WTC11 (cell line): ENCODE results near the gene LDLRAD3. TPM values are rescaled to one million over a fixed set of nuclear protein-coding genes. Genes with fewer than 3 reads are reported as not detected.
A peak's percentile ranks its signal among the peaks of the same experiment; 100 is the strongest.

Experiments
- ATAC-seq: fragments of 200-7000 bp; cut with Tn5 transposase; 2 replicates; pipeline ENCODE4 v1.10.0; 2021; ENCODE audit warnings: mild to moderate bottlenecking, moderate library complexity
- CTCF ChIA-PET: fragments of 300-600 bp; sonication (Branson Sonifier 250); formaldehyde crosslinking; loops from one replicate; lab custom pipeline; 2021; ENCODE audit warnings: antibody characterized with exemption; lab: Charles Lee
- POLR2A ChIA-PET: fragments of 350-600 bp; sonication (Branson Sonifier 250); formaldehyde crosslinking; loops from one replicate; lab custom pipeline; 2021; ENCODE audit warnings: antibody characterized with exemption; lab: Charles Lee
- DNase-seq: peaks from one replicate; pipeline ENCODE4 v3.0.0; 2021; ENCODE audit warnings: low spot score
- H3K27ac Mint-ChIP-seq: 2 replicates; pipeline ENCODE4 v1.8.0; 2021; ENCODE audit warnings: mixed read lengths
- H3K27me3 Mint-ChIP-seq: 2 replicates; pipeline ENCODE4 v1.8.0; 2021; ENCODE audit warnings: low read depth, mild to moderate bottlenecking, moderate library complexity, mixed read lengths
- H3K36me3 Mint-ChIP-seq: 2 replicates; pipeline ENCODE4 v1.8.0; 2021; ENCODE audit warnings: mixed read lengths
- H3K4me1 Mint-ChIP-seq: 2 replicates; pipeline ENCODE4 v1.8.0; 2022; ENCODE audit warnings: mixed read lengths
- H3K4me3 Mint-ChIP-seq: 2 replicates; pipeline ENCODE4 v1.8.0; 2021; ENCODE audit warnings: mild to moderate bottlenecking, moderate library complexity, mixed read lengths
- H3K9me3 Mint-ChIP-seq: 2 replicates; pipeline ENCODE4 v1.8.0; 2021; ENCODE audit warnings: mixed read lengths
- EMX1 ChIP-seq: fragments of 250-450 bp; sonication (Bioruptor Pico); IDR thresholded peaks from 2 replicates; pipeline ENCODE4 v1.8.0; 2021; ENCODE audit warnings: mild to moderate bottlenecking
- JUN ChIP-seq: sonication (generic); formaldehyde crosslinking; IDR thresholded peaks from 2 replicates; pipeline ENCODE4 v1.8.0; 2023; ENCODE audit warnings: mild to moderate bottlenecking, missing genetic modification reagents
- KAT7 ChIP-seq: sonication (generic); formaldehyde crosslinking; IDR thresholded peaks from 2 replicates; pipeline ENCODE4 v1.8.1; 2023; ENCODE audit warnings: missing genetic modification reagents, mild to moderate bottlenecking, borderline replicate concordance
- MXD4 ChIP-seq: fragments of 250-450 bp; sonication (Bioruptor Pico); IDR thresholded peaks from 2 replicates; pipeline ENCODE4 v1.8.0; 2021; ENCODE audit warnings: mild to moderate bottlenecking, moderate library complexity, borderline replicate concordance
- NR2C2 ChIP-seq: sonication (generic); formaldehyde crosslinking; IDR thresholded peaks from 2 replicates; pipeline ENCODE4 v1.8.0; 2022; ENCODE audit warnings: mild to moderate bottlenecking, missing genetic modification reagents
- OVOL2 ChIP-seq: fragments of 250-450 bp; sonication (Bioruptor Pico); IDR thresholded peaks from 2 replicates; pipeline ENCODE4 v1.9.0; 2021; ENCODE audit warnings: mild to moderate bottlenecking, borderline replicate concordance
- PRRX2 ChIP-seq: fragments of 250-450 bp; sonication (Bioruptor Pico); IDR thresholded peaks from 2 replicates; pipeline ENCODE4 v1.8.0; 2021; ENCODE audit warnings: mild to moderate bottlenecking
- RORB ChIP-seq: fragments of 250-450 bp; sonication (Bioruptor Pico); IDR thresholded peaks from 2 replicates; pipeline ENCODE4 v1.9.0; 2021; ENCODE audit warnings: mild to moderate bottlenecking
- TP53 ChIP-seq: sonication (generic); formaldehyde crosslinking; IDR thresholded peaks from 2 replicates; pipeline ENCODE4 v1.8.1; 2023; ENCODE audit warnings: mild to moderate bottlenecking, missing genetic modification reagents
- ZNF138 ChIP-seq: sonication (generic); formaldehyde crosslinking; conservative IDR thresholded peaks from 2 replicates; pipeline ENCODE4 v1.8.1; 2022; ENCODE audit warnings: mild to moderate bottlenecking, moderate library complexity, missing genetic modification reagents
- ZNF232 ChIP-seq: sonication (generic); formaldehyde crosslinking; IDR thresholded peaks from 2 replicates; pipeline ENCODE4 v1.8.0; 2022; ENCODE audit warnings: mild to moderate bottlenecking, missing genetic modification reagents
- ZNF281 ChIP-seq: sonication (generic); formaldehyde crosslinking; IDR thresholded peaks from 2 replicates; pipeline ENCODE4 v1.8.0; 2023; ENCODE audit warnings: mild to moderate bottlenecking, missing genetic modification reagents
- ZNF416 ChIP-seq: fragments of 250-450 bp; sonication (Bioruptor Pico); IDR thresholded peaks from 2 replicates; pipeline ENCODE4 v1.9.0; 2021; ENCODE audit warnings: mild to moderate bottlenecking, inconsistent platforms
- ZNF512 ChIP-seq: sonication (generic); formaldehyde crosslinking; IDR thresholded peaks from 2 replicates; pipeline ENCODE4 v1.8.1; 2022; ENCODE audit warnings: missing genetic modification reagents, borderline replicate concordance
- ZNF671 ChIP-seq: fragments of 250-450 bp; sonication (Bioruptor Pico); IDR thresholded peaks from 2 replicates; pipeline ENCODE4 v1.8.0; 2021; ENCODE audit warnings: mild to moderate bottlenecking
- total RNA-seq: library from RNA; stranded (reverse); gene quantifications from 3 replicates; pipeline ENCODE4 v1.2.3, GENCODE V29; 2021
- TF ChIP-seq, protein P1 (sequence below): sonication (generic); formaldehyde crosslinking; IDR thresholded peaks from 2 replicates; pipeline ENCODE4 v1.8.1; 2023; ENCODE audit warnings: mild to moderate bottlenecking, missing genetic modification reagents
- TF ChIP-seq, protein P2 (sequence below): sonication (generic); formaldehyde crosslinking; IDR thresholded peaks from 2 replicates; pipeline ENCODE4 v1.8.1; 2023; ENCODE audit warnings: mild to moderate bottlenecking, missing genetic modification reagents, borderline replicate concordance
- TF ChIP-seq, protein P3 (sequence below): fragments of 250-450 bp; sonication (Bioruptor Pico); IDR thresholded peaks from 2 replicates; pipeline ENCODE4 v1.9.0; 2021; ENCODE audit warnings: moderate library complexity, mild to moderate bottlenecking, inconsistent platforms, borderline replicate concordance
- TF ChIP-seq, protein P4 (sequence below): sonication (generic); formaldehyde crosslinking; IDR thresholded peaks from 2 replicates; pipeline ENCODE4 v1.8.1; 2022; ENCODE audit warnings: low read depth, mild to moderate bottlenecking, moderate library complexity, missing genetic modification reagents, borderline replicate concordance
- TF ChIP-seq, protein P5 (sequence below): sonication (generic); formaldehyde crosslinking; IDR thresholded peaks from 2 replicates; pipeline ENCODE4 v1.8.0; 2022; ENCODE audit warnings: mild to moderate bottlenecking, missing genetic modification reagents

LDLRAD3 gene
- total RNA-seq, 1 experiment from 2014 or later: 14.5 TPM

- TF ChIP-seq ZNF281 (CRISPR knock-in tag) (no peak), RORB (CRISPR knock-in tag) (no peak), PRRX2 (CRISPR knock-in tag) (no peak)
These were observed 79.0 kb downstream of the LDLRAD3 start (continued) for GRCh38 chr11:36022882-36023281.

- H3K27me3 Mint-ChIP-seq: no peaks in the 10 kb centered on the region
- ATAC-seq: 0 out of 2 replicates have a peak, but pooled peaks have one; percentile 12
- POLR2A ChIA-PET: no interaction called here
- no peak for TF ChIP-seq TP53 (CRISPR knock-in tag)
- TF ChIP-seq, protein P1, sequence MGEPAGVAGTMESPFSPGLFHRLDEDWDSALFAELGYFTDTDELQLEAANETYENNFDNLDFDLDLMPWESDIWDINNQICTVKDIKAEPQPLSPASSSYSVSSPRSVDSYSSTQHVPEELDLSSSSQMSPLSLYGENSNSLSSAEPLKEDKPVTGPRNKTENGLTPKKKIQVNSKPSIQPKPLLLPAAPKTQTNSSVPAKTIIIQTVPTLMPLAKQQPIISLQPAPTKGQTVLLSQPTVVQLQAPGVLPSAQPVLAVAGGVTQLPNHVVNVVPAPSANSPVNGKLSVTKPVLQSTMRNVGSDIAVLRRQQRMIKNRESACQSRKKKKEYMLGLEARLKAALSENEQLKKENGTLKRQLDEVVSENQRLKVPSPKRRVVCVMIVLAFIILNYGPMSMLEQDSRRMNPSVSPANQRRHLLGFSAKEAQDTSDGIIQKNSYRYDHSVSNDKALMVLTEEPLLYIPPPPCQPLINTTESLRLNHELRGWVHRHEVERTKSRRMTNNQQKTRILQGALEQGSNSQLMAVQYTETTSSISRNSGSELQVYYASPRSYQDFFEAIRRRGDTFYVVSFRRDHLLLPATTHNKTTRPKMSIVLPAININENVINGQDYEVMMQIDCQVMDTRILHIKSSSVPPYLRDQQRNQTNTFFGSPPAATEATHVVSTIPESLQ (CRISPR knock-in tag): no peak
- TF ChIP-seq MXD4 (CRISPR knock-in tag): no peak
- no peak for TF ChIP-seq KAT7
- no peak for TF ChIP-seq ZNF138 (CRISPR knock-in tag)
- TF ChIP-seq, protein P2, sequence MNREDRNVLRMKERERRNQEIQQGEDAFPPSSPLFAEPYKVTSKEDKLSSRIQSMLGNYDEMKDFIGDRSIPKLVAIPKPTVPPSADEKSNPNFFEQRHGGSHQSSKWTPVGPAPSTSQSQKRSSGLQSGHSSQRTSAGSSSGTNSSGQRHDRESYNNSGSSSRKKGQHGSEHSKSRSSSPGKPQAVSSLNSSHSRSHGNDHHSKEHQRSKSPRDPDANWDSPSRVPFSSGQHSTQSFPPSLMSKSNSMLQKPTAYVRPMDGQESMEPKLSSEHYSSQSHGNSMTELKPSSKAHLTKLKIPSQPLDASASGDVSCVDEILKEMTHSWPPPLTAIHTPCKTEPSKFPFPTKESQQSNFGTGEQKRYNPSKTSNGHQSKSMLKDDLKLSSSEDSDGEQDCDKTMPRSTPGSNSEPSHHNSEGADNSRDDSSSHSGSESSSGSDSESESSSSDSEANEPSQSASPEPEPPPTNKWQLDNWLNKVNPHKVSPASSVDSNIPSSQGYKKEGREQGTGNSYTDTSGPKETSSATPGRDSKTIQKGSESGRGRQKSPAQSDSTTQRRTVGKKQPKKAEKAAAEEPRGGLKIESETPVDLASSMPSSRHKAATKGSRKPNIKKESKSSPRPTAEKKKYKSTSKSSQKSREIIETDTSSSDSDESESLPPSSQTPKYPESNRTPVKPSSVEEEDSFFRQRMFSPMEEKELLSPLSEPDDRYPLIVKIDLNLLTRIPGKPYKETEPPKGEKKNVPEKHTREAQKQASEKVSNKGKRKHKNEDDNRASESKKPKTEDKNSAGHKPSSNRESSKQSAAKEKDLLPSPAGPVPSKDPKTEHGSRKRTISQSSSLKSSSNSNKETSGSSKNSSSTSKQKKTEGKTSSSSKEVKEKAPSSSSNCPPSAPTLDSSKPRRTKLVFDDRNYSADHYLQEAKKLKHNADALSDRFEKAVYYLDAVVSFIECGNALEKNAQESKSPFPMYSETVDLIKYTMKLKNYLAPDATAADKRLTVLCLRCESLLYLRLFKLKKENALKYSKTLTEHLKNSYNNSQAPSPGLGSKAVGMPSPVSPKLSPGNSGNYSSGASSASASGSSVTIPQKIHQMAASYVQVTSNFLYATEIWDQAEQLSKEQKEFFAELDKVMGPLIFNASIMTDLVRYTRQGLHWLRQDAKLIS: no peak
- TF ChIP-seq JUN (CRISPR knock-in tag): no peak
- no peak for TF ChIP-seq EMX1 (CRISPR knock-in tag)
- no peak for TF ChIP-seq ZNF671
- TF ChIP-seq, protein P3, sequence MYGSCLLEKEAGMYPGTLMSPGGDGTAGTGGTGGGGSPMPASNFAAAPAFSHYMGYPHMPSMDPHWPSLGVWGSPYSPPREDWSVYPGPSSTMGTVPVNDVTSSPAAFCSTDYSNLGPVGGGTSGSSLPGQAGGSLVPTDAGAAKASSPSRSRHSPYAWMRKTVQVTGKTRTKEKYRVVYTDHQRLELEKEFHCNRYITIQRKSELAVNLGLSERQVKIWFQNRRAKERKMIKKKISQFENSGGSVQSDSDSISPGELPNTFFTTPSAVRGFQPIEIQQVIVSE (CRISPR knock-in tag): no peak
- no peak for TF ChIP-seq RORB (CRISPR knock-in tag)
- TF ChIP-seq ZNF232 (CRISPR knock-in tag): no peak
- no peak for TF ChIP-seq NR2C2 (CRISPR knock-in tag)
- TF ChIP-seq, protein P4, sequence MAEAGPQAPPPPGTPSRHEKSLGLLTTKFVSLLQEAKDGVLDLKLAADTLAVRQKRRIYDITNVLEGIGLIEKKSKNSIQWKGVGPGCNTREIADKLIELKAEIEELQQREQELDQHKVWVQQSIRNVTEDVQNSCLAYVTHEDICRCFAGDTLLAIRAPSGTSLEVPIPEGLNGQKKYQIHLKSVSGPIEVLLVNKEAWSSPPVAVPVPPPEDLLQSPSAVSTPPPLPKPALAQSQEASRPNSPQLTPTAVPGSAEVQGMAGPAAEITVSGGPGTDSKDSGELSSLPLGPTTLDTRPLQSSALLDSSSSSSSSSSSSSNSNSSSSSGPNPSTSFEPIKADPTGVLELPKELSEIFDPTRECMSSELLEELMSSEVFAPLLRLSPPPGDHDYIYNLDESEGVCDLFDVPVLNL: no peak
- no peak for TF ChIP-seq ZNF512 (CRISPR knock-in tag)
- no peak for TF ChIP-seq ZNF416
- TF ChIP-seq OVOL2 (CRISPR knock-in tag): no peak
- TF ChIP-seq, protein P5, sequence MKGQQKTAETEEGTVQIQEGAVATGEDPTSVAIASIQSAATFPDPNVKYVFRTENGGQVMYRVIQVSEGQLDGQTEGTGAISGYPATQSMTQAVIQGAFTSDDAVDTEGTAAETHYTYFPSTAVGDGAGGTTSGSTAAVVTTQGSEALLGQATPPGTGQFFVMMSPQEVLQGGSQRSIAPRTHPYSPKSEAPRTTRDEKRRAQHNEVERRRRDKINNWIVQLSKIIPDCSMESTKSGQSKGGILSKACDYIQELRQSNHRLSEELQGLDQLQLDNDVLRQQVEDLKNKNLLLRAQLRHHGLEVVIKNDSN (CRISPR knock-in tag): no peak
- TF ChIP-seq, all 79 proteins: peak for 0
- H3K27ac Mint-ChIP-seq: no peak overlapping the region
- CTCF ChIA-PET: interaction anchor here (1.1 to 3.8 kb wide), 4 partner anchors 33 to 202 kb away, joined by 3 to 25 read pairs (median 6); no protein-coding TSS in a partner anchor
- H3K4me1 Mint-ChIP-seq: peaks cover 65% of the 10 kb centered on the region
- H3K36me3 Mint-ChIP-seq: peaks cover 6% of the 10 kb centered on the region
- no peak for DNase-seq
- peaks cover 5% of the 10 kb centered on the region; the same call in 1 of the 2 replicates for H3K9me3 Mint-ChIP-seq
- H3K4me3 Mint-ChIP-seq: no peak overlapping the region
These were observed 80.1 kb downstream of the LDLRAD3 start for GRCh38 chr11:36023922-36024321.
